Stimulated activated CD8-positive, alpha-beta memory T cell treated with anti-CD3 and anti-CD28 coated beads, Interleukin-15, amount 100 ng/mL, for 48 hours (primary cell): ENCODE data around the gene USP46.
A peak's percentile ranks its signal among the peaks of the same experiment; 100 is the strongest.

Source experiments
- DNase-seq, 2 donors: peaks; one replicate each; pipeline ENCODE4 v3.0.0-alpha.2; 2020; ENCODE audit warnings: low read depth in 2 of 2

Gene USP46

GRCh38 chr4:52618795-52619590, 40.1 kb downstream of the USP46 start:
- DNase-seq, result no peak

- DNase-seq, result no peak
Observed at GRCh38 chr4:52617336-52618020, 41.6 kb downstream of the USP46 start.

- no peak for DNase-seq
Observed at GRCh38 chr4:52614241-52614640, 44.9 kb downstream of the USP46 start.

- no peak for DNase-seq
Observed at GRCh38 chr4:52612341-52612740, 46.8 kb downstream of the USP46 start.

- DNase-seq, result no peak
Observed at GRCh38 chr4:52611030-52611555, 48.0 kb downstream of the USP46 start.

GRCh38 chr4:52606726-52607125, 52.4 kb downstream of the USP46 start:
- DNase-seq, result no peak

GRCh38 chr4:52606040-52606439, 53.1 kb downstream of the USP46 start:
- DNase-seq, result no peak

- no peak for DNase-seq
Observed at GRCh38 chr4:52604215-52604614, 54.9 kb downstream of the USP46 start.

GRCh38 chr4:52600275-52600674, 58.8 kb downstream of the USP46 start:
- no peak for DNase-seq

- no peak for DNase-seq
Observed at GRCh38 chr4:52595001-52595400, 64.1 kb downstream of the USP46 start.

- no peak for DNase-seq
Observed at GRCh38 chr4:52592287-52592686, 66.8 kb downstream of the USP46 start.

- peak; percentile 3 to 40 for DNase-seq
Observed at GRCh38 chr4:52588771-52589591, 70.1 kb downstream of the USP46 start.

- DNase-seq, result no peak
Observed at GRCh38 chr4:52588097-52588496, 71.0 kb downstream of the USP46 start.

- no peak for DNase-seq
Observed at GRCh38 chr4:52586069-52586468, 73.0 kb downstream of the USP46 start.

GRCh38 chr4:52585379-52585778, 73.7 kb downstream of the USP46 start:
- DNase-seq, result no peak

- DNase-seq, result no peak
Observed at GRCh38 chr4:52579602-52580272, 79.4 kb downstream of the USP46 start.

- DNase-seq, result no peak
Observed at GRCh38 chr4:52578951-52579350, 80.2 kb downstream of the USP46 start.

GRCh38 chr4:52577624-52577962, 81.5 kb downstream of the USP46 start:
- no peak for DNase-seq

- DNase-seq, result no peak
Observed at GRCh38 chr4:52576961-52577623, 82.0 kb downstream of the USP46 start.

GRCh38 chr4:52576326-52576725, 82.8 kb downstream of the USP46 start:
- peak in 1 of 2 donors; percentile 13 for DNase-seq

GRCh38 chr4:52575406-52575805, 83.7 kb downstream of the USP46 start:
- DNase-seq, result no peak
